HCT116 (cell line): ENCODE data around the gene CCBE1. TPM values are rescaled to one million over a fixed set of nuclear protein-coding genes. Genes with fewer than 3 reads are reported as not detected.

Experiments
- ATAC-seq: fragments of 200-7000 bp; cut with Tn5 transposase; 2 replicates; pipeline ENCODE4 v1.9.1; 2020; ENCODE audit warnings: mild to moderate bottlenecking, moderate library complexity
- BruUV-seq: library from RNA; stranded (reverse); fragments of 400-500 nt; replicated peaks from 2 replicates; lab custom pipeline; 2021; lab: Mats Ljungman, UMichigan
- CTCF ChIA-PET: fragments of 300-600 bp; sonication (Branson Sonifier 250); formaldehyde crosslinking; loops from one replicate; lab custom pipeline; 2021; ENCODE audit warnings: antibody characterized with exemption; lab: Charles Lee
- POLR2A ChIA-PET: fragments of 300-600, 350-600 bp; sonication (Branson Sonifier 250); formaldehyde crosslinking; loops from one replicate; lab custom pipeline; 2021; ENCODE audit warnings: antibody characterized with exemption; lab: Charles Lee
- RAD21 ChIA-PET, 2 experiments: fragments of 300-600 bp; sonication (Branson Sonifier 250); formaldehyde crosslinking; loops; one replicate each; lab custom pipeline; 2023; ENCODE audit warnings: low total read pairs in 2 of 2; ENCODE audit not compliant: uncharacterized antibody in 2 of 2, unreplicated experiment in 2 of 2, low non-redundant PET in 1 of 2; lab: Charles Lee
- DNase-seq: peaks from one replicate; pipeline ENCODE4 v3.0.0-alpha.2; 2010; ENCODE audit warnings: low read depth, low spot score
- H2AFZ ChIP-seq: fragments of 200-600 bp; shearing (Covaris generic), sonication (generic); 2 replicates; pipeline ENCODE4 v1.6.1; 2017; ENCODE audit warnings: low read depth, mixed run types, mixed read lengths, antibody characterized with exemption, low read length; ENCODE audit not compliant: poor library complexity, severe bottlenecking
- H3K27ac ChIP-seq: 2 replicates; pipeline ENCODE4 v1.5.1; 2012; ENCODE audit warnings: low read depth, low read length
- H3K27me3 ChIP-seq: fragments of 200-600 bp; sonication (generic); 2 replicates; pipeline ENCODE4 v1.6.1; 2016; ENCODE audit warnings: mixed run types, low read length, mixed read lengths; ENCODE audit not compliant: insufficient read depth
- H3K36me3 ChIP-seq, 2 experiments: fragments of 200-500 bp in 1 of 2; fragments of 200-600 bp in 1 of 2; sonication (Bioruptor generic) in 1 of 2; sonication (generic) in 1 of 2; 2 replicates each; pipeline versions ENCODE4 v1.5.1 to v1.6.1; 2014 to 2016; ENCODE audit warnings: low read length in 2 of 2, inconsistent platforms in 1 of 2, mixed read lengths in 1 of 2, mixed run types in 1 of 2; ENCODE audit not compliant: insufficient read depth in 2 of 2, control insufficient read depth in 1 of 2
- H3K4me1 ChIP-seq, 2 experiments: fragments of 200-600 bp in 1 of 2; sonication (generic) in 1 of 2; 2 replicates each; pipeline versions ENCODE4 v1.5.1 to v1.6.1; 2012 to 2017; ENCODE audit warnings: low read length in 2 of 2, inconsistent platforms in 1 of 2, mild to moderate bottlenecking in 1 of 2, mixed read lengths in 1 of 2, mixed run types in 1 of 2, moderate library complexity in 1 of 2; ENCODE audit not compliant: insufficient read depth in 2 of 2, control insufficient read depth in 1 of 2
- H3K4me2 ChIP-seq: fragments of 200-600 bp; sonication (generic); 2 replicates; pipeline ENCODE4 v1.6.1; 2017; ENCODE audit warnings: mixed run types, low read length, mixed read lengths
- H3K4me3 ChIP-seq, 2 experiments: fragments of 200-600 bp in 1 of 2; sonication (generic) in 1 of 2; replicated peaks in 1 of 2; 2 replicates each; pipeline ENCODE4 v1.5.1; 2011 to 2016; ENCODE audit warnings: low read length in 2 of 2, control low read depth in 1 of 2, low read depth in 1 of 2, mild to moderate bottlenecking in 1 of 2, mixed read lengths in 1 of 2, mixed run types in 1 of 2
- H3K79me2 ChIP-seq: fragments of 200-600 bp; sonication (generic); 2 replicates; pipeline ENCODE4 v1.6.1; 2017; ENCODE audit warnings: mild to moderate bottlenecking, mixed run types, low read length, moderate library complexity, mixed read lengths; ENCODE audit not compliant: insufficient read depth
- H3K9ac ChIP-seq: fragments of 200-600 bp; sonication (generic); 2 replicates; pipeline ENCODE4 v1.6.1; 2016; ENCODE audit warnings: low read length, mixed read lengths
- H3K9me2 ChIP-seq: fragments of 200-600 bp; sonication (generic), shearing (Covaris generic); 2 replicates; pipeline ENCODE4 v1.6.1; 2017; ENCODE audit warnings: mixed run types, mild to moderate bottlenecking, moderate library complexity; ENCODE audit not compliant: insufficient read depth
- H3K9me3 ChIP-seq, 2 experiments: fragments of 200-500 bp in 1 of 2; fragments of 200-600 bp in 1 of 2; sonication (Bioruptor generic) in 1 of 2; sonication (generic) in 1 of 2; 2 replicates each; pipeline ENCODE4 v1.6.1; 2014 to 2017; ENCODE audit warnings: low read length in 2 of 2, mixed read lengths in 2 of 2, inconsistent platforms in 1 of 2, low read depth in 1 of 2, mild to moderate bottlenecking in 1 of 2, mixed run types in 1 of 2, moderate library complexity in 1 of 2; ENCODE audit not compliant: control insufficient read depth in 1 of 2, insufficient read depth in 1 of 2
- H4K20me1 ChIP-seq: fragments of 200-600 bp; sonication (generic), shearing (Covaris generic); 2 replicates; pipeline ENCODE4 v1.6.1; 2017; ENCODE audit warnings: mixed run types, mild to moderate bottlenecking, moderate library complexity; ENCODE audit not compliant: insufficient read depth
- CBX3 ChIP-seq: IDR thresholded peaks from 2 replicates; pipeline ENCODE4 v1.6.1; 2012; ENCODE audit warnings: low read depth
- CEBPB ChIP-seq: IDR thresholded peaks from 2 replicates; pipeline ENCODE4 v1.6.1; 2012; ENCODE audit warnings: low read depth
- EGR1 ChIP-seq: IDR thresholded peaks from 2 replicates; pipeline ENCODE4 v1.6.1; 2012; ENCODE audit warnings: low read depth
- ELF1 ChIP-seq: IDR thresholded peaks from 2 replicates; pipeline ENCODE4 v1.6.1; 2012; ENCODE audit warnings: low read depth, borderline replicate concordance
- EZH2 ChIP-seq: fragments of 200-600 bp; sonication (generic); IDR thresholded peaks from 2 replicates; pipeline ENCODE4 v1.6.1; 2017; ENCODE audit warnings: antibody characterized with exemption, mixed run types
- EZH2phosphoT487 ChIP-seq: fragments of 200-600 bp; IDR thresholded peaks from 2 replicates; pipeline ENCODE4 v1.6.1; 2018; ENCODE audit warnings: antibody characterized with exemption, borderline replicate concordance
- FOSL1 ChIP-seq: IDR thresholded peaks from 2 replicates; pipeline ENCODE4 v1.6.1; 2012; ENCODE audit warnings: low read depth
- JUND ChIP-seq: IDR thresholded peaks from 2 replicates; pipeline ENCODE4 v1.6.1; 2012
- POLR2A ChIP-seq: IDR thresholded peaks from 2 replicates; pipeline ENCODE4 v1.7.0; 2011; ENCODE audit warnings: borderline replicate concordance; ENCODE audit not compliant: insufficient read depth, insufficient read length; ENCODE audit errors: extremely low read depth
- POLR2AphosphoS5 ChIP-seq: IDR thresholded peaks from 2 replicates; pipeline ENCODE4 v1.6.1; 2011; ENCODE audit warnings: mild to moderate bottlenecking, low read depth, low read length, moderate library complexity
- RAD21 ChIP-seq: IDR thresholded peaks from 2 replicates; pipeline ENCODE4 v1.6.1; 2012; ENCODE audit warnings: low read depth, mild to moderate bottlenecking
- SIN3A ChIP-seq: IDR thresholded peaks from 2 replicates; pipeline ENCODE4 v1.6.1; 2012; ENCODE audit warnings: low read depth
- SRF ChIP-seq: IDR thresholded peaks from 2 replicates; pipeline ENCODE4 v1.6.1; 2012; ENCODE audit warnings: low read depth
- YY1 ChIP-seq: IDR thresholded peaks from 2 replicates; pipeline ENCODE4 v1.6.1; 2011; ENCODE audit warnings: low read length, low read depth, moderate library complexity, mild to moderate bottlenecking; ENCODE audit not compliant: insufficient replicate concordance; ENCODE audit errors: extremely low read depth
- ZFX ChIP-seq: fragments of 450-650 bp; IDR thresholded peaks from 2 replicates; pipeline ENCODE4 v1.6.1; 2017
- ZNF274 ChIP-seq: fragments of 200-500 bp; sonication (Bioruptor generic); IDR thresholded peaks from 2 replicates; pipeline ENCODE4 v1.6.1; 2014; ENCODE audit warnings: mild to moderate bottlenecking, low read depth, low read length, inconsistent platforms
- intact Hi-C: fragments of 100-400 bp; cut with micrococcal nuclease; formaldehyde crosslinking; loops from 2 replicates; pipeline ENCODE4 v1.10.0; 2022
- total RNA-seq: library from RNA; stranded (reverse); gene quantifications from one replicate; pipeline ENCODE4 v1.2.1, GENCODE V29; 2021; ENCODE audit not compliant: unreplicated experiment
- TF ChIP-seq, protein P1 (sequence below): IDR thresholded peaks from 2 replicates; pipeline ENCODE4 v1.6.1; 2011; ENCODE audit warnings: mild to moderate bottlenecking, low read length, moderate library complexity; ENCODE audit not compliant: insufficient replicate concordance; ENCODE audit errors: extremely low read depth
- TF ChIP-seq, protein P2 (sequence below): IDR thresholded peaks from 2 replicates; pipeline ENCODE4 v1.6.1; 2012
- TF ChIP-seq, protein P3 (sequence below): IDR thresholded peaks from 2 replicates; pipeline ENCODE4 v1.6.1; 2012
- TF ChIP-seq, protein P4 (sequence below), 3 experiments: fragments of 200-600 bp in 1 of 3; sonication (generic) in 1 of 3; IDR thresholded peaks in 2 of 3; conservative IDR thresholded peaks in 1 of 3; 2 replicates each; pipeline ENCODE4 v1.5.1; 2012 to 2017; ENCODE audit warnings: low read depth in 2 of 3, low read length in 2 of 3, antibody characterized with exemption in 1 of 3, borderline replicate concordance in 1 of 3, control low read depth in 1 of 3, mild to moderate bottlenecking in 1 of 3, mixed read lengths in 1 of 3, mixed run types in 1 of 3, moderate library complexity in 1 of 3; ENCODE audit not compliant: insufficient read depth in 1 of 3

CCBE1 gene
- total RNA-seq, 1 experiment from 2014 or later, result 0.84 TPM

GRCh38 chr18:59582395-59582794 is 114.8 kb downstream of the CCBE1 start:
- Histone ChIP-seq H3K4me3 (no peak overlapping the region), H4K20me1 (no peaks in the 10 kb centered on the region), H2AFZ (no peak overlapping the region), H3K4me2 (no peak overlapping the region), H3K9me2 (no peaks in the 10 kb centered on the region), H3K27ac (no peak overlapping the region), H3K36me3 (no peaks in the 10 kb centered on the region), H3K27me3 (peaks cover 64% of the 10 kb centered on the region), H3K9me3 (no peaks in the 10 kb centered on the region), H3K79me2 (no peaks in the 10 kb centered on the region), H3K4me1 (no peaks in the 10 kb centered on the region), H3K9ac (no peak overlapping the region)
- POLR2A ChIA-PET, result no interaction called here
- TF ChIP-seq YY1 (no peak), ELF1 (no peak), ZNF274 (no peak), CBX3 (no peak), CEBPB (no peak), EZH2 (no peak), SIN3A (no peak)
- CTCF ChIA-PET, result no interaction called here
- RAD21 ChIA-PET, result no interaction called here
- no TSS peak for BruUV-seq
- DNase-seq (no peak), ATAC-seq (no peak)
- intact Hi-C loops, result loop anchor here (5.0 kb wide), 1 partner anchor 50 kb away; no protein-coding TSS in a partner anchor

GRCh38 chr18:59579509-59579908 is 117.7 kb downstream of the CCBE1 start:
- DNase-seq (no peak), ATAC-seq (no peak)
- H3K9me3 ChIP-seq, result no peaks in the 10 kb centered on the region
- no peaks in the 10 kb centered on the region for H3K36me3 ChIP-seq
- H3K27ac ChIP-seq, result no peak overlapping the region
- H3K4me2 ChIP-seq, result no peak overlapping the region
- H3K4me3 ChIP-seq, result no peak overlapping the region
- no peak overlapping the region for H3K9ac ChIP-seq
- TF ChIP-seq EZH2phosphoT487 (no peak), ZFX (no peak), EGR1 (no peak), JUND (no peak), POLR2AphosphoS5 (no peak), POLR2A (no peak), ZNF274 (no peak), ELF1 (no peak), FOSL1 (no peak), CBX3 (no peak), SRF (no peak), RAD21 (no peak)
- TF ChIP-seq, protein P1, sequence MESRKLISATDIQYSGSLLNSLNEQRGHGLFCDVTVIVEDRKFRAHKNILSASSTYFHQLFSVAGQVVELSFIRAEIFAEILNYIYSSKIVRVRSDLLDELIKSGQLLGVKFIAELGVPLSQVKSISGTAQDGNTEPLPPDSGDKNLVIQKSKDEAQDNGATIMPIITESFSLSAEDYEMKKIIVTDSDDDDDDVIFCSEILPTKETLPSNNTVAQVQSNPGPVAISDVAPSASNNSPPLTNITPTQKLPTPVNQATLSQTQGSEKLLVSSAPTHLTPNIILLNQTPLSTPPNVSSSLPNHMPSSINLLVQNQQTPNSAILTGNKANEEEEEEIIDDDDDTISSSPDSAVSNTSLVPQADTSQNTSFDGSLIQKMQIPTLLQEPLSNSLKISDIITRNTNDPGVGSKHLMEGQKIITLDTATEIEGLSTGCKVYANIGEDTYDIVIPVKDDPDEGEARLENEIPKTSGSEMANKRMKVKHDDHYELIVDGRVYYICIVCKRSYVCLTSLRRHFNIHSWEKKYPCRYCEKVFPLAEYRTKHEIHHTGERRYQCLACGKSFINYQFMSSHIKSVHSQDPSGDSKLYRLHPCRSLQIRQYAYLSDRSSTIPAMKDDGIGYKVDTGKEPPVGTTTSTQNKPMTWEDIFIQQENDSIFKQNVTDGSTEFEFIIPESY, result no peak
- TF ChIP-seq, protein P2, sequence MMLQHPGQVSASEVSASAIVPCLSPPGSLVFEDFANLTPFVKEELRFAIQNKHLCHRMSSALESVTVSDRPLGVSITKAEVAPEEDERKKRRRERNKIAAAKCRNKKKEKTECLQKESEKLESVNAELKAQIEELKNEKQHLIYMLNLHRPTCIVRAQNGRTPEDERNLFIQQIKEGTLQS, result no peak
- TF ChIP-seq, protein P3, sequence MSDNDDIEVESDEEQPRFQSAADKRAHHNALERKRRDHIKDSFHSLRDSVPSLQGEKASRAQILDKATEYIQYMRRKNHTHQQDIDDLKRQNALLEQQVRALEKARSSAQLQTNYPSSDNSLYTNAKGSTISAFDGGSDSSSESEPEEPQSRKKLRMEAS, result no peak
- TF ChIP-seq, protein P4, sequence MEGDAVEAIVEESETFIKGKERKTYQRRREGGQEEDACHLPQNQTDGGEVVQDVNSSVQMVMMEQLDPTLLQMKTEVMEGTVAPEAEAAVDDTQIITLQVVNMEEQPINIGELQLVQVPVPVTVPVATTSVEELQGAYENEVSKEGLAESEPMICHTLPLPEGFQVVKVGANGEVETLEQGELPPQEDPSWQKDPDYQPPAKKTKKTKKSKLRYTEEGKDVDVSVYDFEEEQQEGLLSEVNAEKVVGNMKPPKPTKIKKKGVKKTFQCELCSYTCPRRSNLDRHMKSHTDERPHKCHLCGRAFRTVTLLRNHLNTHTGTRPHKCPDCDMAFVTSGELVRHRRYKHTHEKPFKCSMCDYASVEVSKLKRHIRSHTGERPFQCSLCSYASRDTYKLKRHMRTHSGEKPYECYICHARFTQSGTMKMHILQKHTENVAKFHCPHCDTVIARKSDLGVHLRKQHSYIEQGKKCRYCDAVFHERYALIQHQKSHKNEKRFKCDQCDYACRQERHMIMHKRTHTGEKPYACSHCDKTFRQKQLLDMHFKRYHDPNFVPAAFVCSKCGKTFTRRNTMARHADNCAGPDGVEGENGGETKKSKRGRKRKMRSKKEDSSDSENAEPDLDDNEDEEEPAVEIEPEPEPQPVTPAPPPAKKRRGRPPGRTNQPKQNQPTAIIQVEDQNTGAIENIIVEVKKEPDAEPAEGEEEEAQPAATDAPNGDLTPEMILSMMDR (IDR thresholded peaks at IDR 0.05 in 2 of 3, conservative IDR thresholded peaks at IDR 0.05 in 1 of 3; ENCODE audit: borderline replicate concordance in 1 of 3, insufficient read depth in 1 of 3, low read depth in 2 of 3, low read length in 2 of 3), result no peak
- H4K20me1 ChIP-seq, result no peaks in the 10 kb centered on the region
- no peaks in the 10 kb centered on the region for H3K4me1 ChIP-seq
- CTCF ChIA-PET, result no interaction called here
- BruUV-seq, result no TSS peak
- no peaks in the 10 kb centered on the region for H3K9me2 ChIP-seq
- H3K79me2 ChIP-seq, result no peaks in the 10 kb centered on the region
- H2AFZ ChIP-seq, result no peak overlapping the region
- POLR2A ChIA-PET, result no interaction called here
- intact Hi-C loops, result no loop called here
- RAD21 ChIA-PET, result no interaction called here
- peaks cover 62% of the 10 kb centered on the region for H3K27me3 ChIP-seq
